Loucy (cell line): ENCODE results near the gene GAREM1.

Experiments used
- H2AFZ ChIP-seq: fragments of 200-600 bp; sonication (generic); 2 replicates; pipeline ENCODE4 v1.6.0; 2016; ENCODE audit warnings: antibody characterized with exemption, mild to moderate bottlenecking, low read length, moderate library complexity
- H3F3A ChIP-seq: fragments of 200-600 bp; 2 replicates; pipeline ENCODE4 v1.6.0; 2016; ENCODE audit warnings: antibody characterized with exemption, low read depth, mild to moderate bottlenecking
- H3K27me3 ChIP-seq: fragments of 200-600 bp; sonication (generic); 2 replicates; pipeline ENCODE4 v1.6.1; 2014; ENCODE audit warnings: low read length, mild to moderate bottlenecking; ENCODE audit not compliant: insufficient read depth, poor library complexity, severe bottlenecking
- H3K36me3 ChIP-seq: fragments of 200-600 bp; sonication (generic); 2 replicates; pipeline ENCODE4 v1.6.1; 2016; ENCODE audit warnings: low read length; ENCODE audit not compliant: insufficient read depth
- H3K4me1 ChIP-seq: fragments of 200-600 bp; sonication (generic); 2 replicates; pipeline ENCODE4 v1.5.1; 2014; ENCODE audit warnings: low read length, mild to moderate bottlenecking; ENCODE audit not compliant: insufficient read depth, poor library complexity, severe bottlenecking
- H3K4me2 ChIP-seq: fragments of 200-600 bp; sonication (generic); 2 replicates; pipeline ENCODE4 v1.6.0; 2014; ENCODE audit warnings: antibody characterized with exemption, low read length, low read depth, mild to moderate bottlenecking; ENCODE audit not compliant: poor library complexity, severe bottlenecking
- H3K4me3 ChIP-seq: fragments of 200-600 bp; sonication (generic); 2 replicates; pipeline ENCODE4 v1.5.1; 2014; ENCODE audit warnings: low read length, mild to moderate bottlenecking, mixed read lengths; ENCODE audit not compliant: poor library complexity, severe bottlenecking
- H3K79me2 ChIP-seq: fragments of 200-600 bp; sonication (generic); 2 replicates; pipeline ENCODE4 v1.6.1; 2014; ENCODE audit warnings: low read length; ENCODE audit not compliant: insufficient read depth
- H3K9ac ChIP-seq: fragments of 200-600 bp; sonication (generic); 2 replicates; pipeline ENCODE4 v1.6.0; 2014; ENCODE audit warnings: mild to moderate bottlenecking, low read depth, low read length, moderate library complexity; ENCODE audit not compliant: poor library complexity, severe bottlenecking
- H3K9me2 ChIP-seq: fragments of 200-600 bp; sonication (generic); replicated peaks from 2 replicates; pipeline ENCODE4 v1.6.1; 2016; ENCODE audit warnings: low read depth, low read length, mixed read lengths
- H3K9me3 ChIP-seq: fragments of 200-600 bp; sonication (generic); 2 replicates; pipeline ENCODE4 v1.6.1; 2014; ENCODE audit warnings: mild to moderate bottlenecking, antibody characterized with exemption, low read length, low read depth; ENCODE audit not compliant: insufficient read depth
- H4K20me1 ChIP-seq: fragments of 200-600 bp; sonication (generic); 2 replicates; pipeline ENCODE4 v1.6.0; 2014; ENCODE audit warnings: antibody characterized with exemption, low read length, mild to moderate bottlenecking; ENCODE audit not compliant: insufficient read depth, poor library complexity, severe bottlenecking
- CTCF ChIP-seq: fragments of 200-600 bp; sonication (generic); conservative IDR thresholded peaks from 2 replicates; pipeline ENCODE4 v1.5.1; 2014; ENCODE audit warnings: mild to moderate bottlenecking, antibody characterized with exemption, low read length
- EZH2phosphoT487 ChIP-seq: fragments of 200-600 bp; IDR thresholded peaks from 2 replicates; pipeline ENCODE4 v1.6.1; 2018; ENCODE audit warnings: antibody characterized with exemption, mild to moderate bottlenecking, moderate library complexity, borderline replicate concordance

GAREM1 gene

GRCh38 chr18:32308493-32309120 is 162.1 kb downstream of the GAREM1 start:
- Histone ChIP-seq H3K36me3 (no peaks in the 10 kb centered on the region), H4K20me1 (no peaks in the 10 kb centered on the region), H3K9me3 (no peaks in the 10 kb centered on the region), H3K4me1 (no peaks in the 10 kb centered on the region), H3K9ac (no peak overlapping the region), H2AFZ (no peak overlapping the region), H3K4me2 (no peak overlapping the region), H3K79me2 (no peaks in the 10 kb centered on the region), H3K9me2 (no peaks in the 10 kb centered on the region), H3K27me3 (no peaks in the 10 kb centered on the region), H3F3A (no peaks in the 10 kb centered on the region), H3K4me3 (no peak overlapping the region)
- TF ChIP-seq EZH2phosphoT487: no peak
- no peak for TF ChIP-seq CTCF

GRCh38 chr18:32303400-32303799 is 167.3 kb downstream of the GAREM1 start:
- no peaks in the 10 kb centered on the region for H3K36me3 ChIP-seq
- TF ChIP-seq CTCF (no peak), EZH2phosphoT487 (no peak)
- H3K4me2 ChIP-seq: no peak overlapping the region
- H3F3A ChIP-seq: no peaks in the 10 kb centered on the region
- no peaks in the 10 kb centered on the region for H3K27me3 ChIP-seq
- H3K4me1 ChIP-seq: no peaks in the 10 kb centered on the region
- H4K20me1 ChIP-seq: no peaks in the 10 kb centered on the region
- H2AFZ ChIP-seq: no peak overlapping the region
- no peaks in the 10 kb centered on the region for H3K9me3 ChIP-seq
- no peaks in the 10 kb centered on the region for H3K79me2 ChIP-seq
- no peak overlapping the region for H3K4me3 ChIP-seq
- H3K9ac ChIP-seq: no peak overlapping the region
- no peaks in the 10 kb centered on the region for H3K9me2 ChIP-seq

- H3K4me2 ChIP-seq: no peak overlapping the region
- H3K9me3 ChIP-seq: no peaks in the 10 kb centered on the region
- H3F3A ChIP-seq: no peaks in the 10 kb centered on the region
- H3K36me3 ChIP-seq: no peaks in the 10 kb centered on the region
- no peak overlapping the region for H2AFZ ChIP-seq
- no peaks in the 10 kb centered on the region for H3K79me2 ChIP-seq
- no peak for TF ChIP-seq CTCF
- no peak overlapping the region for H3K4me3 ChIP-seq
- no peaks in the 10 kb centered on the region for H3K4me1 ChIP-seq
- H4K20me1 ChIP-seq: no peaks in the 10 kb centered on the region
- no peaks in the 10 kb centered on the region for H3K27me3 ChIP-seq
- H3K9ac ChIP-seq: no peak overlapping the region
- no peaks in the 10 kb centered on the region for H3K9me2 ChIP-seq
Measured at GRCh38 chr18:32302806-32303205, 167.9 kb downstream of the GAREM1 start.
